ENCODE measurements around the gene TOP2A.
"Not testable (repeated sequence)": the region's sequence is repeated elsewhere in the genome, so short reads cannot be mapped to it uniquely, and the experiment has no call there.

The TOP2A gene

GRCh38 chr17:40382251-40382650 is 35.4 kb downstream of the TOP2A start:
- Histone ChIP-seq H3K4me1 (ENCODE audit: insufficient read depth, insufficient read length) (no peaks in the 10 kb centered on the region), H3K9me3 (ENCODE audit: insufficient read depth, low read length) (no peaks in the 10 kb centered on the region), H3K9ac (ENCODE audit: insufficient read length, low read depth) (no peak overlapping the region), H3K27me3 (ENCODE audit: insufficient read depth, insufficient read length) (no peaks in the 10 kb centered on the region), H3K4me3 (ENCODE audit: insufficient read length, low read depth) (no peak overlapping the region), H3K36me3 (ENCODE audit: insufficient read depth, insufficient read length, low read length) (peaks cover 3% of the 10 kb centered on the region)
- DNase-seq (ENCODE audit: low read depth, low spot score), result no peak
- no peak for TF ChIP-seq SUZ12 (IDR thresholded peaks at IDR 0.05; ENCODE audit: extremely low read depth, insufficient read depth, insufficient read length)
- TF ChIP-seq ZNF274 (IDR thresholded peaks at IDR 0.05; ENCODE audit: low read depth, low read length), result no peak

- no peaks in the 10 kb centered on the region for H3K4me1 ChIP-seq (ENCODE audit: insufficient read depth, insufficient read length)
- DNase-seq (ENCODE audit: low read depth, low spot score), result no peak
- H3K4me3 ChIP-seq (ENCODE audit: insufficient read length, low read depth), result no peak overlapping the region
- TF ChIP-seq ZNF274 (IDR thresholded peaks at IDR 0.05; ENCODE audit: low read depth, low read length) (no peak), SUZ12 (IDR thresholded peaks at IDR 0.05; ENCODE audit: extremely low read depth, insufficient read depth, insufficient read length) (no peak), YY1 (IDR thresholded peaks at IDR 0.05; ENCODE audit: insufficient read depth, insufficient read length) (no peak)
- H3K27me3 ChIP-seq (ENCODE audit: insufficient read depth, insufficient read length), result no peaks in the 10 kb centered on the region
- no peak overlapping the region for H3K9ac ChIP-seq (ENCODE audit: insufficient read length, low read depth)
- H3K9me3 ChIP-seq (ENCODE audit: insufficient read depth, low read length), result peaks cover 14% of the 10 kb centered on the region; the same call in 1 of the 2 replicates
- H3K36me3 ChIP-seq (ENCODE audit: insufficient read depth, insufficient read length, low read length), result no peaks in the 10 kb centered on the region
These were observed 38.7 kb downstream of the TOP2A start for GRCh38 chr17:40378966-40379365.

GRCh38 chr17:40377832-40378231 is 39.9 kb downstream of the TOP2A start:
- Histone ChIP-seq H3K36me3 (ENCODE audit: insufficient read depth, insufficient read length, low read length) (no peaks in the 10 kb centered on the region), H3K9me3 (ENCODE audit: insufficient read depth, low read length) (peaks cover 14% of the 10 kb centered on the region; the same call in 1 of the 2 replicates), H3K27me3 (ENCODE audit: insufficient read depth, insufficient read length) (no peaks in the 10 kb centered on the region), H3K9ac (ENCODE audit: insufficient read length, low read depth) (no peak overlapping the region), H3K4me1 (ENCODE audit: insufficient read depth, insufficient read length) (no peaks in the 10 kb centered on the region), H3K4me3 (ENCODE audit: insufficient read length, low read depth) (no peak overlapping the region)
- DNase-seq (ENCODE audit: low read depth, low spot score), result no peak
- no peak for TF ChIP-seq ZNF274 (IDR thresholded peaks at IDR 0.05; ENCODE audit: low read depth, low read length)
- TF ChIP-seq SUZ12 (IDR thresholded peaks at IDR 0.05; ENCODE audit: extremely low read depth, insufficient read depth, insufficient read length), result no peak
- TF ChIP-seq YY1 (IDR thresholded peaks at IDR 0.05; ENCODE audit: insufficient read depth, insufficient read length), result no peak

- H3K9me3 ChIP-seq (ENCODE audit: insufficient read depth, low read length), result peaks cover 14% of the 10 kb centered on the region; the same call in 1 of the 2 replicates
- not testable (repeated sequence) for H3K4me1 ChIP-seq (ENCODE audit: insufficient read depth, insufficient read length); H3K27me3 ChIP-seq (ENCODE audit: insufficient read depth, insufficient read length); H3K9ac ChIP-seq (ENCODE audit: insufficient read length, low read depth); DNase-seq (ENCODE audit: low read depth, low spot score); H3K4me3 ChIP-seq (ENCODE audit: insufficient read length, low read depth); H3K36me3 ChIP-seq (ENCODE audit: insufficient read depth, insufficient read length, low read length)
These were observed 41.2 kb downstream of the TOP2A start for GRCh38 chr17:40376541-40376940.

- not testable (repeated sequence) for H3K27me3 ChIP-seq (ENCODE audit: insufficient read depth, insufficient read length); H3K36me3 ChIP-seq (ENCODE audit: insufficient read depth, insufficient read length, low read length); DNase-seq (ENCODE audit: low read depth, low spot score); H3K9ac ChIP-seq (ENCODE audit: insufficient read length, low read depth); H3K4me1 ChIP-seq (ENCODE audit: insufficient read depth, insufficient read length); H3K4me3 ChIP-seq (ENCODE audit: insufficient read length, low read depth)
- H3K9me3 ChIP-seq (ENCODE audit: insufficient read depth, low read length), result peaks cover 14% of the 10 kb centered on the region; the same call in 1 of the 2 replicates
These were observed 41.9 kb downstream of the TOP2A start for GRCh38 chr17:40375786-40376185.

DNA sequence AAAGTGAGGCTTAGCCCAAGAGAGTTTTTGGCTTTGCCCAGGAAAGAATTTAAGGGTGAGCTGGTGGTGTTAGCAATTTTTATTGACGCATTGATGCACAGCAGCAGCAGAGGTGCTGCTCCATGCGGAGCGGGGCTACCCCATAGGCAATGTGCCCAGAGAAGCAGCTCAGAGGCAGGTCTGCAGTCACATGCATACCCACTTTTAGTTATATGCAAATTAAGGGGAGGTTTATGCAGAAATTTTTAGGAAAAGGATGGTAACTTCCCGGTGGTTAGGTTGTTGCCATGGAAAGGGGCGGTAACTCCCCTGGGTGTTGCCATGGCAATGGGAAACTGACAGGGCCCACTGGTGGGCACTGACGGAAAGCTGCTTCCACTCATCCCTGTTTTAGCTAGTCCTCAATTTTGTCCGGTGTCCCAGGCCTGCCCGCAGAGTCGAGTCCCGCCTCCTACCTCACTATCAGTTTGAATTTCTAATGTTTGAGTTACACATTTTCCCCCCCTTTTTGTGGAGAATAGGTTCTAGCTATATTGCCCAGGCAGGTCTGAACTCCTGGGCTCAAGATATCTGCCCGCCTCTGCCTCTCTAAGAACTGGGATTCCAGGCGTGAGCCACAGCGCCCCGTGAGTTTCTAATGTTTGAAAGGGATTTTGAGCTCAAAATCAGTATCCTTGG is 42.7 kb downstream of the TOP2A start:
- H3K4me3 ChIP-seq (ENCODE audit: insufficient read length, low read depth), result no peak overlapping the region
- TF ChIP-seq ZNF274 (IDR thresholded peaks at IDR 0.05; ENCODE audit: low read depth, low read length) (no peak), SUZ12 (IDR thresholded peaks at IDR 0.05; ENCODE audit: extremely low read depth, insufficient read depth, insufficient read length) (no peak), YY1 (IDR thresholded peaks at IDR 0.05; ENCODE audit: insufficient read depth, insufficient read length) (no peak)

DNA sequence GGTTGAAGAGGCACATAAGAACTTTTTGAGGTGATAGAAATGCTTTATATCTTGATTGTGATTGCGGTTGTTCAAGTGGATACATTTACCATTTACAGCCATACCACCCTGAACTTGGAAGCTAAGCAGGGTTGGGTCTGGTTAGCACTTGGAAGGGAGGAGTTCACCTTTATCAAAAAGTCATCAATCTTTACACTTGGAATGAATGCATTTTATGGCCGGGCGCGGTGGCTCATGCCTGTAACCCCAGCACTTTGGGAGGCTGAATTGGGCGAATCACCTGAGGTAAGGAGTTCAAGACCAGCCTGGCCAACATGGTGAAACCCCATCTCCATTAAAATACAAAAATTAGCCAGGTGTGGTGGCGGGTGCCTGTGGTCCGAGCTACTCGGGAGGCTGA is 43.7 kb downstream of the TOP2A start:
- TF ChIP-seq YY1 (IDR thresholded peaks at IDR 0.05; ENCODE audit: insufficient read depth, insufficient read length) (no peak), ZNF274 (IDR thresholded peaks at IDR 0.05; ENCODE audit: low read depth, low read length) (no peak), SUZ12 (IDR thresholded peaks at IDR 0.05; ENCODE audit: extremely low read depth, insufficient read depth, insufficient read length) (no peak)
- H3K4me1 ChIP-seq (ENCODE audit: insufficient read depth, insufficient read length), result no peaks in the 10 kb centered on the region
- H3K9ac ChIP-seq (ENCODE audit: insufficient read length, low read depth), result no peak overlapping the region
- no peak for DNase-seq (ENCODE audit: low read depth, low spot score)
- no peak overlapping the region for H3K4me3 ChIP-seq (ENCODE audit: insufficient read length, low read depth)
- H3K36me3 ChIP-seq (ENCODE audit: insufficient read depth, insufficient read length, low read length), result no peaks in the 10 kb centered on the region
- H3K9me3 ChIP-seq (ENCODE audit: insufficient read depth, low read length), result peaks cover 14% of the 10 kb centered on the region; the same call in 1 of the 2 replicates
- H3K27me3 ChIP-seq (ENCODE audit: insufficient read depth, insufficient read length), result no peaks in the 10 kb centered on the region

More for the DNA sequence above, 42.7 kb downstream of the TOP2A start:
- H3K9me3 ChIP-seq (ENCODE audit: insufficient read depth, low read length), result peaks cover 14% of the 10 kb centered on the region; the same call in 1 of the 2 replicates
- no peaks in the 10 kb centered on the region for H3K36me3 ChIP-seq (ENCODE audit: insufficient read depth, insufficient read length, low read length)
- no peak for DNase-seq (ENCODE audit: low read depth, low spot score)
- no peak overlapping the region for H3K9ac ChIP-seq (ENCODE audit: insufficient read length, low read depth)
- H3K4me1 ChIP-seq (ENCODE audit: insufficient read depth, insufficient read length), result no peaks in the 10 kb centered on the region
- H3K27me3 ChIP-seq (ENCODE audit: insufficient read depth, insufficient read length), result no peaks in the 10 kb centered on the region

DNA sequence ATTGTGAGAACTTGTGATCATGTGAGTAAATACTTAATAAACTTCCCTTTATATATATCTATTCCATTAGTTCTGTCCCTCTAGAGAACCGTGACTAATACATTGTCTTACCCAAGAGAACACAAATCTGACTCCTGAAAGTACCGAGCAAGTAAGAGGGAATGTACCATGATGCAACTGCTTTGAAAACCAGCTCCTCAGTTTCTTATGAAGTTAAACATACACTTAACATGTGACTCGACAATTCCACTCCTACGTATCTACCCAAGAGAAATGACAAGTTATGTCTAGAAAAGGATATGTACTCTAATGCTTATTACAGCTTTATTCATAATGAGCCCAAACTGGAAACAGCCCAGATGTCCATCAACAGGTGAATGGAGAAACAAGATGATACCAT is 44.4 kb downstream of the TOP2A start:
- no peaks in the 10 kb centered on the region for H3K4me1 ChIP-seq (ENCODE audit: insufficient read depth, insufficient read length)
- H3K9ac ChIP-seq (ENCODE audit: insufficient read length, low read depth), result no peak overlapping the region
- TF ChIP-seq ZNF274 (IDR thresholded peaks at IDR 0.05; ENCODE audit: low read depth, low read length) (no peak), SUZ12 (IDR thresholded peaks at IDR 0.05; ENCODE audit: extremely low read depth, insufficient read depth, insufficient read length) (no peak), YY1 (IDR thresholded peaks at IDR 0.05; ENCODE audit: insufficient read depth, insufficient read length) (no peak)
- H3K4me3 ChIP-seq (ENCODE audit: insufficient read length, low read depth), result no peak overlapping the region
- H3K36me3 ChIP-seq (ENCODE audit: insufficient read depth, insufficient read length, low read length), result no peaks in the 10 kb centered on the region
- DNase-seq (ENCODE audit: low read depth, low spot score), result no peak
- H3K27me3 ChIP-seq (ENCODE audit: insufficient read depth, insufficient read length), result no peaks in the 10 kb centered on the region
- H3K9me3 ChIP-seq (ENCODE audit: insufficient read depth, low read length), result peaks cover 14% of the 10 kb centered on the region; the same call in 1 of the 2 replicates

- peaks cover 14% of the 10 kb centered on the region; the same call in 1 of the 2 replicates for H3K9me3 ChIP-seq (ENCODE audit: insufficient read depth, low read length)
- not testable (repeated sequence) for H3K9ac ChIP-seq (ENCODE audit: insufficient read length, low read depth); H3K27me3 ChIP-seq (ENCODE audit: insufficient read depth, insufficient read length); H3K36me3 ChIP-seq (ENCODE audit: insufficient read depth, insufficient read length, low read length); H3K4me3 ChIP-seq (ENCODE audit: insufficient read length, low read depth); H3K4me1 ChIP-seq (ENCODE audit: insufficient read depth, insufficient read length); DNase-seq (ENCODE audit: low read depth, low spot score)
These were observed 45.1 kb downstream of the TOP2A start for GRCh38 chr17:40372644-40373043.

All from NT2/D1 (cell line).